ENCODE data around the gene SH3RF3.

Gene SH3RF3

DNA sequence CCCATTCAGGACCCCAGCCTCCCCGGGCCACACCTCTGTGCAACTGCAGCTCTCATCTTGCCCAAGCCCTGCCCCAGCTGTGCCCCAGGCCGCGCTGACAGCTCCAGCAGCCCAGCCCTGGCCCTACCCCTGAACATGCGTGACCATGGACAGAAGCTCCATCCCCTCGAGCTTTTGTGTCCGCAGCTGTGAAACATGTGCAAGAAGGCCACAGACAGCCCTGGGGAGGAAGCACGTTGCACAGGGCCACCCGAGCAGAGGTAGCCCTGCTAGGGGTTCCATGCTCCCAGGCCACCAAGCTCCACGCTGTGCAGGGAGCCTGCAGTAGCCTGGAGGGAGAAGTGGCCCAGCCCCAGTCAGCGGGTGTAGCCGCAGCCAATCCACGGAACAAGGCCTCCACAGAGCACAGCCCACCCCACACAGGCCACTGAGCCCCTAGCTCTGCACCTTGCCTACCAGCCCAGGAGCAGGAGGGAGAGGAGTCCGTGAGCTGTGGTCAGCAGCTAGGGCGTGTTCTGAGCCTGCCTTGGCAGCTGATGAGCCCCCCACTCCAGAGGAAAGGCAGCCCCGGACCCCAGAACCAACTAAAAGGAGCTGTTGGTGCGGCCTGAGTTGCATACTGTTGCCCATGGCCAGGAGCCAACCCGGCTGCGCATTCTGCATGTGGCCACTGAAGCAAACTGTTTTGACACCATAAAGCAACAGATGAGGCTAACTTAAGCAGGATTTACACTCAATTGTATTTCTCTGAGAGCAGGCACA lies 300.7 kb downstream of the SH3RF3 start:
- DNase-seq (ENCODE audit: low read depth, low spot score) = no peak

DNA sequence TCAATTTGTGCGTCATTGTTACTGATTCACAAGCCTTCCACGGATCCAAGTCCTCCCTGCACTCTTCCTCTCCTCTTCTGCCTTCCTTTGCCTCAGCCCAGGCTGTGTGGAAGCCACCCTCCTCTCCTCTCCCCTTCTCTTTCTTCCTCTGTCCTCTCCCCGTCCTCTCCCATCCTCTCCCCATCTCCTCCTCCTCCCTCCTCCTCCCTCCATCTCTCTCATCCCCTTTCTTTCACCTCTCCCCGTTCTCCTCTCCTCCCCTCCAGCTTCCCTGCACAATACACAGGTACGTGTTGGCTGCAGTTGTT lies 301.3 kb downstream of the SH3RF3 start:
- no peak for DNase-seq (ENCODE audit: low read depth, low spot score)

- no peak for DNase-seq (ENCODE audit: low read depth, low spot score)
Observed at GRCh38 chr2:109432421-109432820, 303.4 kb downstream of the SH3RF3 start.

GRCh38 chr2:109433486-109433885 lies 304.5 kb downstream of the SH3RF3 start:
- no peak for DNase-seq (ENCODE audit: low read depth, low spot score)

DNA sequence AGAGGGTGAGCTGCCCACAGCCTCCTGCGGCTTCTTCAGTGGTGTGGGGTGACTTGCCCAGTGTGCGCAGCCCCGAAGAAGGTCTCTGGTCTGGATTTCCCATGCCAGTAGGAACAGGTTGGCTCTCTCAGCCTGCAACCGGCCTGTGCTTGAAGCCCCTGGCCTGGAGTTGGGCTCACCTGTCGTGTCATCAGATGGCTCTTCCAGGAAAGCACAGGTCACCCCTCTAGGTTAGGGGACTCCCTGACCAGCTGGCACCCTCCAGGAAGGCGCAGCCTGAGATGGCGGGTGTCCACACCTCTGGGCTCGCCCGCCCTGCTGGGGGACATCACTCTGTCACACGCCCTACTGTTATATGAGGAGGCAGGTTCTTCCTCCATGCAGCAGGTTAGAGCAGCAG lies 304.9 kb downstream of the SH3RF3 start:
- no peak for DNase-seq (ENCODE audit: low read depth, low spot score)

- DNase-seq (ENCODE audit: low read depth, low spot score) = no peak
Observed at GRCh38 chr2:109434351-109434750, 305.3 kb downstream of the SH3RF3 start.

DNA sequence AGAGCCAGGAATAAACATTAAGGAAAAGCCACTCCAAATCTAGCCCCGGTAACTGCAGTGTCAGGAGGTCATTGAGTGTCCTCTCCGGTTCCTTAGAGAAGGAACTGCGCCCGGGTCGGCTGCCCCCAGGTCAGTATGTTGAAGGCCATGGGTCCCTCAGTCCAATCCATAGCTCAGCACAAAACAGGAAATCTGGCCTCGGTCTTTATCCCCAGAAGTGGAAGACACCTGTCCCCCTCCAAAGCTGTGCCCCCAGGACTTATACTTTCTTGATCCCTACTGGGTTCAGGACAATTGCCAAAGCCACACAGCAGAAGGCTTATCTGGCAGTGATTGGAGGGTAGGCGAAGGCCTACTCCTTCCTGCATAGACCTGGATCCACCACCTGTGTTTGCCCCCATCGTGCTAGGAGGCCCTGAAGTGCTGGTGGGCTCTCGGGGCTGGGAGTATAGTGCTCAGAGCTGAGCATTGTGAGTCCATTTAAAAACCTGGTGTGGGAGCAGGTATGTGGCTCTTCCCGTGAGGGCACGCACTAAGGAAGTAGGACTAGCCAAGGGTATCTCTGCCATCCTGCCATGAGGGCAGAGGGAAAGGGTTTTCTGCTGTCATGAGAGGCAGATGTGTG lies 306.2 kb downstream of the SH3RF3 start:
- no peak for DNase-seq (ENCODE audit: low read depth, low spot score)

GRCh38 chr2:109435901-109436598 lies 307.0 kb downstream of the SH3RF3 start:
- peak; percentile 50 for DNase-seq (ENCODE audit: low read depth, low spot score)

- no peak for DNase-seq (ENCODE audit: low read depth, low spot score)
Observed at GRCh38 chr2:109436610-109437225, 307.7 kb downstream of the SH3RF3 start.

GRCh38 chr2:109437325-109438090 lies 308.5 kb downstream of the SH3RF3 start:
- no peak for DNase-seq (ENCODE audit: low read depth, low spot score)

DNA sequence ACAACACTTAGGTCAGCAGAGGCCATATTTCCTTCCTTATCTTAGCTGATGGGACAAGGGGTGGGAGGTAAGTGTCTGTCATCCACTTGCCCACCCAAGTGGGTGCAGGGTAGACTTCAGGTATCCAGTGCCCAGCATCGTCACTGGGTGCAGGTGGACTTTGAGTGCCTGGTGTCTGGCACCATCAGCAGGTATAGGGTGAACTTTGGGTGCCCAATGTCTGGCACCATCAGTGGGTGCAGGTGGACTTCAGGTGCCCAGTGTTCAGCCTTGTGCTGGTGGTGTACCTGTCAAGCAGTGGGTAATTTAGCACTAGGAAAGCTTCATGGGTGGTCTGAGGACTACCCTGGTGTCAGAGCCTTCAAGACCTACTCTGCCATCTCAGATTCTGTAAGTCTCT lies 309.1 kb downstream of the SH3RF3 start:
- no peak for DNase-seq (ENCODE audit: low read depth, low spot score)

- DNase-seq (ENCODE audit: low read depth, low spot score) = peak; percentile 92
Observed at GRCh38 chr2:109438773-109439389, 309.9 kb downstream of the SH3RF3 start.

DNA sequence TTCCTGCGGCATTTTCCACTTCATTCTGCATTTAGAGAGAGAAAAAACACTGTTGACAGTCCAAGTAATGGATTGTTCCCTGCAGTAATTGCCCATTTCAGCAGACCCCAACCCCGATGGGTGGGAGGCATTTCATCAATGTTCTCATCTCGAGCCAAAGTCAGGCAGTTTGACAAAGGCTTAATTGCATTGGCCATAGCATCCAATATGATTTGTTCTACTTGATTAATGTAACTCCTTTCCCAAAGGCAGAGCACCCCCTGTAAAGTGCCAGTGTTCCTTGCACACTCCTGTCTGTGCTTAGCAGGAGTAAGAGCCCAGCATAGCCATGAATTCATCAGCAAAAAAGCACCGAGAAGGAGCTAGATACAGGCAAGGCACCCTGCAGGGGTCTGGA lies 310.4 kb downstream of the SH3RF3 start:
- no peak for DNase-seq (ENCODE audit: low read depth, low spot score)

DNA sequence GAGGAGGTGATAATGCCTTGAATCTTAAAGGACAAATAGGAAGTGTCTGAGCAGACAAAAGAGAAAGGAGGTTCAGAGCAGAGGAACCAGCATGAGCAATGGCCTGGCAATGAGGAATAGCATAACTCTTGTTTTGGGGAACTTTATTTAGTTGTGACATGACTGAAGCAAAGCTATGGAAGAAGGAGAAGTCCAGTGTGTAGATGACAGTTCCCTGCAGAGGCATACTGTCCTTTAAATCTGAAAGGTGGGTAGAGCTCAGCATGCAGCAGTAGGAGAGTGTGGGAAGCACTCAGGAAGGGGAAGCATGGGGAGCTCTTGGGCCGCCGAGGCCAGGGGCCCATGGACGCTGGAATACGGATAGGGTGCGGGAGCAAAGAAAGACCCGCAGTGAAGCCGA lies 311.0 kb downstream of the SH3RF3 start:
- DNase-seq (ENCODE audit: low read depth, low spot score) = no peak

- peak; percentile 49 for DNase-seq (ENCODE audit: low read depth, low spot score)
Observed at GRCh38 chr2:109440499-109441156, 311.6 kb downstream of the SH3RF3 start.

GRCh38 chr2:109442715-109443319 lies 313.8 kb downstream of the SH3RF3 start:
- DNase-seq (ENCODE audit: low read depth, low spot score) = no peak

- no peak for DNase-seq (ENCODE audit: low read depth, low spot score)
Observed at GRCh38 chr2:109444916-109445315, 315.9 kb downstream of the SH3RF3 start.

DNA sequence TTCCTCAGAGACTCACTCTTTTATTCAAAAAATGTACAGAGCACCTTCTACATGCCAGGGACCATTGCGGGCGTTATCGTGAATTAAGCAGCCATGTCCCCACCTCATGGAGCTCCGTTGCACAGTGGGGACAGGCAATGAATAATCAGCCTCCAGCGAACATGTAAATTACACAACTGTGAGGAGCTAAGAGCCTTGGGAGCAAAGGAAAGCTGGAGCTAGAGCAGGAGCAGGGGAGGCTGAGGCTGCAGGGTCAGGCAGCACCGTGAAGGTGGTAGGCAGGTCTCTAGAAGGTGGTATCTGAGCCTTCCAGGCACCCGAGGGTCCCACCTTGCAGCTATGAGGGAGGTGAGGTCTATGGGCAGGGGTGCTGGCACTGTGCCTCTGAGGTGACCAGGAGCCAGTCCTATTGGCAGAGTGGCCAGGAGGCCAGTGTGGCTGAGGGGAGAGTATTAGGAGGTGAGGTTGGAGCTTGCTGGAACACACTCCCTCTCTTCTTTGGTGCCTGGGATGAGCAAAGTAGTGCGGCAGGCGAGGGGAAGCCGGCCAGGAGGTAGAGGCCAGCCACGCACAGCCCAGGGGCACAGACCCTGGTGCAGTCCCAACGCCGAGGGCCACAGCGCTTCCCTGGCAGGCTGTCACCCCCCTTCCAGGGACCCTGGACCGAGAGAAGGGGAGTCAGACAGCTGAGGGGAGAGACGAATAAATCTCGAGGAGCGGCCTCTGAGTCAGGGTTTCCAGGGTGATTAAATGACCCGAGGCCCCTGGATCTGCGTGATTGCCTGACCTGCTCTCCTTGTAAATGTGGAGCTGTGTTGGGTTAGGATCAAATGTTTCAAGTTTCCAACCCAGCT lies 317.5 kb downstream of the SH3RF3 start:
- DNase-seq (ENCODE audit: low read depth, low spot score) = peak; percentile 51

GRCh38 chr2:109447251-109447661 lies 318.3 kb downstream of the SH3RF3 start:
- peak; percentile 95 for DNase-seq (ENCODE audit: low read depth, low spot score)
